Skeletal muscle tissue (tissue), 4 donors: Measurements from ENCODE around the gene SLC51B. TPM values are rescaled to one million over a fixed set of nuclear protein-coding genes. Genes with fewer than 3 reads are reported as not detected.

Source experiments
- H3K27ac ChIP-seq: one replicate; pipeline ENCODE4 v1.7.0; 2013; ENCODE audit warnings: mild to moderate bottlenecking, low read depth, low read length, inconsistent platforms
- H3K27me3 ChIP-seq, 3 donors: one replicate each; pipeline ENCODE4 v1.7.0; 2013; ENCODE audit warnings: low read length in 3 of 3; ENCODE audit not compliant: control insufficient read depth in 3 of 3, insufficient read depth in 3 of 3
- H3K36me3 ChIP-seq, 3 donors: one replicate each; pipeline ENCODE4 v1.7.0; 2013; ENCODE audit warnings: low read length in 3 of 3; ENCODE audit not compliant: control insufficient read depth in 3 of 3, insufficient read depth in 3 of 3
- H3K4me1 ChIP-seq, 3 donors: one replicate each; pipeline ENCODE4 v1.7.0; 2013; ENCODE audit warnings: low read length in 3 of 3, mild to moderate bottlenecking in 3 of 3; ENCODE audit not compliant: control insufficient read depth in 3 of 3, insufficient read depth in 3 of 3
- H3K4me3 ChIP-seq, 3 donors: one replicate each; pipeline ENCODE4 v1.7.0; 2013; ENCODE audit warnings: low read length in 3 of 3
- H3K9ac ChIP-seq, 3 donors: one replicate each; pipeline ENCODE4 v1.7.0; 2013; ENCODE audit warnings: low read length in 3 of 3, mild to moderate bottlenecking in 3 of 3, moderate library complexity in 2 of 3, low read depth in 1 of 3
- H3K9me3 ChIP-seq, 3 donors: one replicate each; pipeline ENCODE4 v1.7.0; 2013; ENCODE audit warnings: low read length in 3 of 3; ENCODE audit not compliant: control insufficient read depth in 3 of 3
- total RNA-seq: library from RNA; depleted of rRNA; stranded (reverse); fragments of >200 nt; gene quantifications from one replicate; pipeline ENCODE4 v1.2.3, GENCODE V29; 2014
- donor health status: Osteomylitis.

SLC51B gene
- total RNA-seq, 1 donor from 2014 or later, result 0.52 TPM

GRCh38 chr15:65060641-65061397 lies 15.6 kb downstream of the SLC51B start:
- Histone ChIP-seq H3K36me3 (peaks cover 5 to 26% (median 10%) of the 10 kb centered on the region in 3 donors), H3K27ac (peak overlapping the region; percentile 47), H3K4me3 (no peak overlapping the region), H3K27me3 (no peaks in the 10 kb centered on the region), H3K9me3 (no peaks in the 10 kb centered on the region), H3K9ac (peak overlapping the region in 1 of 3 donors; percentile 14), H3K4me1 (peaks cover 4 to 19% (median 10%) of the 10 kb centered on the region in 3 donors)

- Histone ChIP-seq H3K4me3 (no peak overlapping the region), H3K4me1 (peaks cover 4 to 18% (median 6%) of the 10 kb centered on the region in 3 donors), H3K27me3 (peaks cover 0 to 3% (median 0%) of the 10 kb centered on the region in 3 donors), H3K9me3 (no peaks in the 10 kb centered on the region), H3K27ac (no peak overlapping the region), H3K9ac (no peak overlapping the region), H3K36me3 (peaks cover 5 to 19% (median 9%) of the 10 kb centered on the region in 3 donors)
Observed at GRCh38 chr15:65062061-65062460, 16.9 kb downstream of the SLC51B start.

GRCh38 chr15:65062726-65063125 lies 17.5 kb downstream of the SLC51B start:
- Histone ChIP-seq H3K36me3 (peaks cover 5 to 14% (median 9%) of the 10 kb centered on the region in 3 donors), H3K4me1 (peaks cover 4 to 17% (median 4%) of the 10 kb centered on the region in 3 donors), H3K27me3 (peaks cover 3 to 9% (median 6%) of the 10 kb centered on the region in 3 donors), H3K9me3 (no peaks in the 10 kb centered on the region), H3K27ac (no peak overlapping the region), H3K9ac (no peak overlapping the region), H3K4me3 (no peak overlapping the region)

GRCh38 chr15:65066001-65066634 lies 20.9 kb downstream of the SLC51B start:
- Histone ChIP-seq H3K36me3 (no peaks in the 10 kb centered on the region), H3K27ac (peak overlapping the region; percentile 82), H3K27me3 (peaks cover 3 to 16% (median 13%) of the 10 kb centered on the region in 3 donors), H3K9me3 (no peaks in the 10 kb centered on the region), H3K4me3 (peak overlapping the region in 2 of 3 donors; percentile 13 to 54), H3K9ac (peak overlapping the region in 2 of 3 donors; percentile 4 to 50), H3K4me1 (peaks cover 28 to 39% (median 30%) of the 10 kb centered on the region in 3 donors)

- H3K36me3 ChIP-seq, result no peaks in the 10 kb centered on the region
- peaks cover 33 to 43% (median 37%) of the 10 kb centered on the region in 3 donors for H3K4me1 ChIP-seq
- peaks cover 3 to 16% (median 13%) of the 10 kb centered on the region in 3 donors for H3K27me3 ChIP-seq
- H3K9ac ChIP-seq, result peak overlapping the region in 2 of 3 donors; percentile 58 to 77
- peak overlapping the region; percentile 82 for H3K27ac ChIP-seq
- peak overlapping the region; percentile 40 to 57 (median 46) for H3K4me3 ChIP-seq
- H3K9me3 ChIP-seq, result no peaks in the 10 kb centered on the region
Observed at GRCh38 chr15:65066635-65067316, 21.6 kb downstream of the SLC51B start.

GRCh38 chr15:65067317-65067644 lies 22.1 kb downstream of the SLC51B start:
- Histone ChIP-seq H3K4me1 (peaks cover 38 to 46% (median 42%) of the 10 kb centered on the region in 3 donors), H3K9me3 (no peaks in the 10 kb centered on the region), H3K27ac (peak overlapping the region; percentile 82), H3K9ac (peak overlapping the region in 2 of 3 donors; percentile 58 to 77), H3K36me3 (no peaks in the 10 kb centered on the region), H3K4me3 (peak overlapping the region; percentile 38 to 57 (median 40)), H3K27me3 (peaks cover 3 to 16% (median 13%) of the 10 kb centered on the region in 3 donors)

- H3K9ac ChIP-seq, result peak within 1 kb of the TSS in 2 of 3 donors; percentile 58 to 77
- H3K27ac ChIP-seq, result peak within 1 kb of the TSS; percentile 82
- peak within 1 kb of the TSS; percentile 40 to 57 (median 46) for H3K4me3 ChIP-seq
- no peaks in the 10 kb centered on the region for H3K9me3 ChIP-seq
- peaks cover 43 to 47% (median 47%) of the 10 kb centered on the region in 3 donors for H3K4me1 ChIP-seq
- peaks cover 3 to 16% (median 13%) of the 10 kb centered on the region in 3 donors for H3K27me3 ChIP-seq
- H3K36me3 ChIP-seq, result no peaks in the 10 kb centered on the region
Observed at GRCh38 chr15:65067645-65068402, 22.6 kb downstream of the SLC51B start, which contains the start of gene RASL12. TSS of gene RASL12 (minus strand) at chr15:65067991. CDS start at chr15:65067835, 156 bp downstream.

GRCh38 chr15:65068403-65068788 lies 23.2 kb downstream of the SLC51B start:
- Histone ChIP-seq H3K27me3 (peaks cover 3 to 16% (median 13%) of the 10 kb centered on the region in 3 donors), H3K4me1 (peaks cover 43 to 48% (median 46%) of the 10 kb centered on the region in 3 donors), H3K9me3 (no peaks in the 10 kb centered on the region), H3K36me3 (no peaks in the 10 kb centered on the region), H3K27ac (peak overlapping the region; percentile 82), H3K9ac (no peak overlapping the region), H3K4me3 (peak overlapping the region in 1 of 3 donors; percentile 36)

- H3K9ac ChIP-seq, result no peak overlapping the region
- no peak overlapping the region for H3K4me3 ChIP-seq
- no peaks in the 10 kb centered on the region for H3K9me3 ChIP-seq
- H3K27ac ChIP-seq, result peak overlapping the region; percentile 82
- H3K27me3 ChIP-seq, result peaks cover 3 to 16% (median 13%) of the 10 kb centered on the region in 3 donors
- H3K4me1 ChIP-seq, result peaks cover 43 to 48% (median 46%) of the 10 kb centered on the region in 3 donors
- no peaks in the 10 kb centered on the region for H3K36me3 ChIP-seq
Observed at GRCh38 chr15:65069179-65069578, 24.0 kb downstream of the SLC51B start.
